ENCODE results near the gene ITGB2. TPM values are rescaled to one million over a fixed set of nuclear protein-coding genes. Genes with fewer than 3 reads are reported as not detected.

ITGB2 gene
- total RNA-seq, 1 donor from 2014 or later, result 18.6 TPM

- H3K4me3 ChIP-seq, result no peak overlapping the region
- DNase-seq, result peak; percentile 15
- no peaks in the 10 kb centered on the region for H3K27me3 ChIP-seq (ENCODE audit: low read depth)
- H3K9me3 ChIP-seq (replicated peaks), result no peaks in the 10 kb centered on the region
- intact Hi-C loops (cut with micrococcal nuclease), result no loop called here
- TF ChIP-seq CTCF (IDR thresholded peaks at IDR 0.05; ENCODE audit: borderline replicate concordance), result no peak
- H3K36me3 ChIP-seq, result peaks cover 10% of the 10 kb centered on the region
- peaks cover 94% of the 10 kb centered on the region for H3K4me1 ChIP-seq
- peak overlapping the region; percentile 89 for H3K27ac ChIP-seq (replicated peaks)
These were observed 32.9 kb upstream of the ITGB2 start for GRCh38 chr21:44953628-44954021.

- DNase-seq, result no peak
- no peaks in the 10 kb centered on the region for H3K9me3 ChIP-seq (replicated peaks)
- peaks cover 10% of the 10 kb centered on the region for H3K36me3 ChIP-seq
- no peaks in the 10 kb centered on the region for H3K27me3 ChIP-seq (ENCODE audit: low read depth)
- peaks cover 93% of the 10 kb centered on the region for H3K4me1 ChIP-seq
- intact Hi-C loops (cut with micrococcal nuclease), result no loop called here
- TF ChIP-seq CTCF (IDR thresholded peaks at IDR 0.05; ENCODE audit: borderline replicate concordance), result no peak
- peak overlapping the region; percentile 5 for H3K4me3 ChIP-seq
- peak overlapping the region; percentile 89 for H3K27ac ChIP-seq (replicated peaks)
These were observed 32.4 kb upstream of the ITGB2 start for GRCh38 chr21:44952929-44953627.

GRCh38 chr21:44952116-44952928, 31.6 kb upstream of the ITGB2 start:
- peak; percentile 72 for DNase-seq
- H3K9me3 ChIP-seq (replicated peaks), result no peaks in the 10 kb centered on the region
- TF ChIP-seq CTCF (IDR thresholded peaks at IDR 0.05; ENCODE audit: borderline replicate concordance), result no peak
- intact Hi-C loops (cut with micrococcal nuclease), result no loop called here
- H3K27me3 ChIP-seq (ENCODE audit: low read depth), result no peaks in the 10 kb centered on the region
- H3K36me3 ChIP-seq, result peaks cover 10% of the 10 kb centered on the region
- peaks cover 92% of the 10 kb centered on the region for H3K4me1 ChIP-seq
- peak overlapping the region; percentile 5 for H3K4me3 ChIP-seq
- H3K27ac ChIP-seq (replicated peaks), result peak overlapping the region; percentile 89

GRCh38 chr21:44951186-44951915, 30.7 kb upstream of the ITGB2 start:
- TF ChIP-seq CTCF (IDR thresholded peaks at IDR 0.05; ENCODE audit: borderline replicate concordance), result no peak

GRCh38 chr21:44950351-44950750, 29.7 kb upstream of the ITGB2 start:
- peaks cover 91% of the 10 kb centered on the region for H3K4me1 ChIP-seq
- intact Hi-C loops (cut with micrococcal nuclease), result no loop called here
- H3K4me3 ChIP-seq, result no peak overlapping the region
- peaks cover 11% of the 10 kb centered on the region for H3K36me3 ChIP-seq
- H3K27ac ChIP-seq (replicated peaks), result peak overlapping the region; percentile 85
- no peaks in the 10 kb centered on the region for H3K27me3 ChIP-seq (ENCODE audit: low read depth)
- H3K9me3 ChIP-seq (replicated peaks), result no peaks in the 10 kb centered on the region
- peak; percentile 34 for DNase-seq
- no peak for TF ChIP-seq CTCF (IDR thresholded peaks at IDR 0.05; ENCODE audit: borderline replicate concordance)

More at GRCh38 chr21:44951186-44951915, 30.7 kb upstream of the ITGB2 start:
- intact Hi-C loops (cut with micrococcal nuclease), result no loop called here
- Histone ChIP-seq H3K36me3 (peaks cover 6% of the 10 kb centered on the region), H3K27ac (replicated peaks) (peak overlapping the region; percentile 89), H3K9me3 (replicated peaks) (no peaks in the 10 kb centered on the region), H3K4me1 (peaks cover 92% of the 10 kb centered on the region), H3K4me3 (no peak overlapping the region), H3K27me3 (ENCODE audit: low read depth) (no peaks in the 10 kb centered on the region)
- DNase-seq, result peak; percentile 19

Data from left ventricle myocardium inferior (tissue), 1 donor.